ENCODE data around the gene LHFPL3.

DNA sequence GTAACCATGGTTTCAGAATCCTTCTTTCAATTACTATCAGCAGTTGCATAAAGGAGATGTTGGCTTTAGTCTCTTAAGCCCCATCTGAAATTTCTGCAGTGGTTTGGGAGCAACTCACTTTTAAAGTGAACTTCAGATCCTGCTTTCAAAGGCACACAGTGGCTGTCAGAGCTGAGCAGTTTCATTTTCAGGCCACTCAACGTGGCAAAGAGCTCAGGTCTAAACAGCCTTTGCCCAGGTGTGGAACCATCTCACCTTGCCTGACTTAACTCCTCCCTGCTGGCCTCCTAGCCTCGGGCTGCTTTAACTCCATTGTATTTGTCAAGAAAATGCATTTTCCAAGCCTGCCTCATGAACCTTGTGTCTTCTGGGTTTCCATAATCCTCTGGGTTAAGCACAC, 488.1 kb downstream of the LHFPL3 start:
- TF ChIP-seq, protein P1, sequence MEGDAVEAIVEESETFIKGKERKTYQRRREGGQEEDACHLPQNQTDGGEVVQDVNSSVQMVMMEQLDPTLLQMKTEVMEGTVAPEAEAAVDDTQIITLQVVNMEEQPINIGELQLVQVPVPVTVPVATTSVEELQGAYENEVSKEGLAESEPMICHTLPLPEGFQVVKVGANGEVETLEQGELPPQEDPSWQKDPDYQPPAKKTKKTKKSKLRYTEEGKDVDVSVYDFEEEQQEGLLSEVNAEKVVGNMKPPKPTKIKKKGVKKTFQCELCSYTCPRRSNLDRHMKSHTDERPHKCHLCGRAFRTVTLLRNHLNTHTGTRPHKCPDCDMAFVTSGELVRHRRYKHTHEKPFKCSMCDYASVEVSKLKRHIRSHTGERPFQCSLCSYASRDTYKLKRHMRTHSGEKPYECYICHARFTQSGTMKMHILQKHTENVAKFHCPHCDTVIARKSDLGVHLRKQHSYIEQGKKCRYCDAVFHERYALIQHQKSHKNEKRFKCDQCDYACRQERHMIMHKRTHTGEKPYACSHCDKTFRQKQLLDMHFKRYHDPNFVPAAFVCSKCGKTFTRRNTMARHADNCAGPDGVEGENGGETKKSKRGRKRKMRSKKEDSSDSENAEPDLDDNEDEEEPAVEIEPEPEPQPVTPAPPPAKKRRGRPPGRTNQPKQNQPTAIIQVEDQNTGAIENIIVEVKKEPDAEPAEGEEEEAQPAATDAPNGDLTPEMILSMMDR (conservative IDR thresholded peaks at IDR 0.05; ENCODE audit: low read depth, low read length) = no peak
- TF ChIP-seq EZH2 (IDR thresholded peaks at IDR 0.05; ENCODE audit: borderline replicate concordance, low read depth, low read length, poor library complexity, severe bottlenecking) = no peak

Data from A673 (cell line).